Measurements from ENCODE around the gene FST. TPM values are rescaled to one million over a fixed set of nuclear protein-coding genes. Genes with fewer than 3 reads are reported as not detected.

The FST gene
- total RNA-seq, 1 experiment from 2014 or later, result not detected

- POLR2A ChIA-PET (ENCODE audit: low non-redundant PET), result no interaction called here
- H3K27me3 ChIP-seq (replicated peaks; ENCODE audit: insufficient read depth, low read depth, low read length, poor library complexity), result peaks cover 75% of the 10 kb centered on the region
- H3K9me3 ChIP-seq (ENCODE audit: low read depth, low read length, poor library complexity, severe bottlenecking), result no peaks in the 10 kb centered on the region
- intact Hi-C loops (cut with micrococcal nuclease; ENCODE audit: unreplicated experiment), result no loop called here
- peak; percentile 60 for DNase-seq (ENCODE audit: low spot score)
- BruUV-seq (replicated peaks), result no TSS peak
- peak overlapping the region; percentile 46 for H3K4me3 ChIP-seq (ENCODE audit: low read depth, low read length, poor library complexity, severe bottlenecking)
- peak; percentile 20; the same call in 1 of the 2 replicates for TF ChIP-seq CTCF (conservative IDR thresholded peaks at IDR 0.05; ENCODE audit: low read depth, low read length)
- no peak for TF ChIP-seq EZH2 (IDR thresholded peaks at IDR 0.05; ENCODE audit: borderline replicate concordance, low read depth, low read length, poor library complexity, severe bottlenecking)
- H3K27ac ChIP-seq (ENCODE audit: low read depth, low read length, poor library complexity, severe bottlenecking), result no peak overlapping the region
- CTCF ChIA-PET, result no interaction called here
- H3K36me3 ChIP-seq (ENCODE audit: insufficient read depth, low read length, poor library complexity, severe bottlenecking), result no peaks in the 10 kb centered on the region
- peaks cover 5% of the 10 kb centered on the region for H3K4me1 ChIP-seq (ENCODE audit: insufficient read depth, low read length, poor library complexity, severe bottlenecking)
Measured at GRCh38 chr5:53481887-53482716, 1.7 kb downstream of the FST start.

- ChIA-PET POLR2A (ENCODE audit: low non-redundant PET) (no interaction called here), CTCF (no interaction called here)
- peak; percentile 22 for DNase-seq (ENCODE audit: low spot score)
Measured at GRCh38 chr5:53482717-53483638, 2.5 kb downstream of the FST start.

More at GRCh38 chr5:53482717-53483638, 2.5 kb downstream of the FST start:
- Histone ChIP-seq H3K4me1 (ENCODE audit: insufficient read depth, low read length, poor library complexity, severe bottlenecking) (peaks cover 5% of the 10 kb centered on the region), H3K27ac (ENCODE audit: low read depth, low read length, poor library complexity, severe bottlenecking) (no peak overlapping the region), H3K36me3 (ENCODE audit: insufficient read depth, low read length, poor library complexity, severe bottlenecking) (no peaks in the 10 kb centered on the region), H3K4me3 (ENCODE audit: low read depth, low read length, poor library complexity, severe bottlenecking) (peak overlapping the region; percentile 46), H3K27me3 (replicated peaks; ENCODE audit: insufficient read depth, low read depth, low read length, poor library complexity) (peaks cover 77% of the 10 kb centered on the region), H3K9me3 (ENCODE audit: low read depth, low read length, poor library complexity, severe bottlenecking) (no peaks in the 10 kb centered on the region)
- TF ChIP-seq CTCF (conservative IDR thresholded peaks at IDR 0.05; ENCODE audit: low read depth, low read length) (peak; percentile 52), EZH2 (IDR thresholded peaks at IDR 0.05; ENCODE audit: borderline replicate concordance, low read depth, low read length, poor library complexity, severe bottlenecking) (no peak)
- BruUV-seq (replicated peaks), result no TSS peak
- intact Hi-C loops (cut with micrococcal nuclease; ENCODE audit: unreplicated experiment), result no loop called here

All from A673 (cell line).